Measurements from ENCODE around the gene LRFN3. TPM values are rescaled to one million over a fixed set of nuclear protein-coding genes. Genes with fewer than 3 reads are reported as not detected.

LRFN3 gene
- total and polyA plus RNA-seq, 9 donors = 6.4 to 31.2 (median 20.8) TPM

DNA sequence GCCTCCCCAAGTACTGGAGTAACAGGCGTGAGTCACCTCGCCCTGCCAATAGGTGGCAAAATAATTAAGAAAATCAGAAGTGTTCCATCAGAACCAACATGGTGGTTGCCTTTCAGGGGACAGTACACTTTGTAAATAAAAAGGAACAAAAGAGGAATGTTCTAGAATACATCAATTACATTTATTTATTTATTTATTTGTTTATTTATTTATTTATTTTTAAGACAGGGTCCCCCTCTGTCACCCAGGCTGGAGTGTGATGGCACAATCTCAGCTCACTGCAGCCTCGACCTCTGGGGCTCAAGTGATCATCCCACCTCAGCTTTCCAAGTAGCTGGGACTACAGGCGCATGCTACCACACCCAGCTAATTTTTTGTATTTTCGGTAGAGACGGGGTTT, 15.2 kb upstream of the LRFN3 start:
- no peaks in the 10 kb centered on the region for H3K36me3 ChIP-seq
- no peak for TF ChIP-seq POLR2A (IDR thresholded peaks at IDR 0.05)
- TF ChIP-seq, protein P1, sequence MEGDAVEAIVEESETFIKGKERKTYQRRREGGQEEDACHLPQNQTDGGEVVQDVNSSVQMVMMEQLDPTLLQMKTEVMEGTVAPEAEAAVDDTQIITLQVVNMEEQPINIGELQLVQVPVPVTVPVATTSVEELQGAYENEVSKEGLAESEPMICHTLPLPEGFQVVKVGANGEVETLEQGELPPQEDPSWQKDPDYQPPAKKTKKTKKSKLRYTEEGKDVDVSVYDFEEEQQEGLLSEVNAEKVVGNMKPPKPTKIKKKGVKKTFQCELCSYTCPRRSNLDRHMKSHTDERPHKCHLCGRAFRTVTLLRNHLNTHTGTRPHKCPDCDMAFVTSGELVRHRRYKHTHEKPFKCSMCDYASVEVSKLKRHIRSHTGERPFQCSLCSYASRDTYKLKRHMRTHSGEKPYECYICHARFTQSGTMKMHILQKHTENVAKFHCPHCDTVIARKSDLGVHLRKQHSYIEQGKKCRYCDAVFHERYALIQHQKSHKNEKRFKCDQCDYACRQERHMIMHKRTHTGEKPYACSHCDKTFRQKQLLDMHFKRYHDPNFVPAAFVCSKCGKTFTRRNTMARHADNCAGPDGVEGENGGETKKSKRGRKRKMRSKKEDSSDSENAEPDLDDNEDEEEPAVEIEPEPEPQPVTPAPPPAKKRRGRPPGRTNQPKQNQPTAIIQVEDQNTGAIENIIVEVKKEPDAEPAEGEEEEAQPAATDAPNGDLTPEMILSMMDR (IDR thresholded peaks at IDR 0.05) = no peak
- no peak for TF ChIP-seq EP300 (IDR thresholded peaks at IDR 0.05)

DNA sequence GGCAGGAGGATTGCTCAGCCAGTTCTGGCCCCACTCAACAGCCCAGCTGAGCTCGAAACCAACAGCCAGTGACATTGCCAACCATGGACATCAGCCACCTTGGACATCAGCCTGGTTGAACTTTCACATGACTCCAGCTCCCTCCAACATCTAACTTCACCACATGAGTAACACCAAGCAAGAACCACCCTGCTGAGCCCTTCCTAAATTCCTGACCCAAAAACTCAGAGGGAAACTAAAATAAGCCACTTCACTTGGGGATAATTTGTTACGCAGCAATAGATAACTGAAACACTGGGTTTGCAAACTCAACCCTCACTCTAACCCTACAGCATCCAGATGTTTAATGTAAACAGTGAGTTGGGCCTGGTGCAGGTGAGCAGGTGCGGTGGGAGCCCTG, 10.7 kb upstream of the LRFN3 start:
- 85 to 95% (median 87%) methylated on average over 3 of the region's 3 CpGs for WGBS, 3 donors
- Histone ChIP-seq H3K27me3 (no peaks in the 10 kb centered on the region), H3K9me3 (peaks cover 0 to 5% of the 10 kb centered on the region in 2 donors), H3K4me1 (ENCODE audit: insufficient read depth) (no peaks in the 10 kb centered on the region), H3K36me3 (no peaks in the 10 kb centered on the region), H3K27ac (no peak overlapping the region), H3K4me3 (no peak overlapping the region)
- intact Hi-C loops (cut with DNase I) = loop anchor here in 2 of 4 donors (5.0 to 10.0 kb wide), 2 partner anchors 43 to 141 kb away; no protein-coding TSS in a partner anchor
- DNase-seq = no peak
- TF ChIP-seq, protein P1 (IDR thresholded peaks at IDR 0.05) = no peak
- TF ChIP-seq POLR2A (IDR thresholded peaks at IDR 0.05) = no peak
- no peak for TF ChIP-seq EP300 (IDR thresholded peaks at IDR 0.05)

More for the DNA sequence above, 15.2 kb upstream of the LRFN3 start:
- Histone ChIP-seq H3K27ac (no peak overlapping the region), H3K4me1 (ENCODE audit: insufficient read depth) (no peaks in the 10 kb centered on the region), H3K9me3 (peaks cover 0 to 5% of the 10 kb centered on the region in 2 donors), H3K4me3 (no peak overlapping the region), H3K27me3 (no peaks in the 10 kb centered on the region)
- DNase-seq = no peak
- 78 to 89% (median 79%) methylated on average over 6 of the region's 6 CpGs for WGBS, 3 donors
- intact Hi-C loops (cut with DNase I) = loop anchor here in 1 of 4 donors (10.0 kb wide), 1 partner anchor 136 kb away; no protein-coding TSS in a partner anchor

DNA sequence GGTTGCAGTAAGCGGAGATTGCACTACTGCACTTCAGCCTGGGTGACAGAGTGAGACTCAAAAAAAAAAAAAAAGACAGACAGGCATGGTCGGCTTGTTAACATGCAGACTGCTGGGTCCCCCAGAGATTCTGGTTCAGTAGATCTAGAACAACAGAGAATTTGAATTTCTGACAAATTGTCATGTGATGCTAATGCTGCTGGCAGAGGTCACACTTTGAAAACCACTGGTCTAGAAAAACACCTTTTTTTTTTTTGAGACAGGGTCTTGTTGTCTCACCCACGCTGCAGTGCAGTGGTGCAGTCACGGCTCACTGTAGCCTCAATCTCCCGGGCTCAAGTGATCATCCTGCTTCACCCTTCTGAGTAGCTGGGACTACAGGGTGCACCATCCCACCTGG, 7.7 kb upstream of the LRFN3 start:
- WGBS, 3 donors = 75 to 78% (median 75%) methylated on average over 5 of the region's 5 CpGs
- intact Hi-C loops (cut with DNase I) = loop anchor here in 2 of 4 donors (5.0 to 10.0 kb wide), 2 partner anchors 46 to 144 kb away; no protein-coding TSS in a partner anchor

DNA sequence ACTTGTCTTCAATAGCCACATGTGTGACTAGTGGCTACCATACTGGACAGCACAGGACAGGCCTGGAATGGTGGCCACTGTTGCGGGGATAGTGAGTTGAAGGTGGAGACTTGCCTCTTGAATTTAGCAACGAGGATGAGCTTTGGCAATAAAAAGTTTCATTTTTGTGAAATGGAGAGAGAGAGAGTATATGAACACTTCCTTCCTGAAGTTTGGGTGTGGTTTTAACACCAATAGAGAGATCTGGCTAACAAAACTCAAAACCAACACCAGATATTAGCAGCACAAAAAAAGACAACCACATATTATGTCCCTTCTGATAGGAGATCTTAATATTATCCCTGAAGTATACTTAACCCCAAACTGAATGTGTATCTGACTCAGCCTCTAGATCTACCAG, 6.3 kb upstream of the LRFN3 start:
- WGBS, 3 donors = 68 to 79% (median 71%) methylated on average over 2 of the region's 2 CpGs
- H3K9me3 ChIP-seq = peaks cover 0 to 5% of the 10 kb centered on the region in 2 donors
- H3K4me3 ChIP-seq = no peak overlapping the region
- intact Hi-C loops (cut with DNase I) = loop anchor here (5.0 to 10.0 kb wide), 6 partner anchors 33 to 235 kb away; partner anchors contain the start of gene ARHGAP33 (in 1 of the 4)
- TF ChIP-seq, protein P1 (IDR thresholded peaks at IDR 0.05) = no peak
- TF ChIP-seq EP300 (IDR thresholded peaks at IDR 0.05) = no peak
- no peak for TF ChIP-seq POLR2A (IDR thresholded peaks at IDR 0.05)
- no peak for DNase-seq
- H3K27ac ChIP-seq = no peak overlapping the region
- no peaks in the 10 kb centered on the region for H3K4me1 ChIP-seq (ENCODE audit: insufficient read depth)
- H3K27me3 ChIP-seq = no peaks in the 10 kb centered on the region
- no peaks in the 10 kb centered on the region for H3K36me3 ChIP-seq

More for the DNA sequence above, 7.7 kb upstream of the LRFN3 start:
- no peak overlapping the region for H3K27ac ChIP-seq
- no peaks in the 10 kb centered on the region for H3K36me3 ChIP-seq
- no peak for TF ChIP-seq EP300 (IDR thresholded peaks at IDR 0.05)
- TF ChIP-seq, protein P1 (IDR thresholded peaks at IDR 0.05) = no peak
- TF ChIP-seq POLR2A (IDR thresholded peaks at IDR 0.05) = no peak
- no peaks in the 10 kb centered on the region for H3K4me1 ChIP-seq (ENCODE audit: insufficient read depth)
- H3K9me3 ChIP-seq = peaks cover 0 to 5% of the 10 kb centered on the region in 2 donors
- no peaks in the 10 kb centered on the region for H3K27me3 ChIP-seq
- H3K4me3 ChIP-seq = no peak overlapping the region
- DNase-seq = no peak
